H9 (cell line): Measurements from ENCODE around the gene CCDC93. TPM values are rescaled to one million over a fixed set of nuclear protein-coding genes. Genes with fewer than 3 reads are reported as not detected.
A peak's percentile ranks its signal among the peaks of the same experiment; 100 is the strongest.

ENCODE experiments used
- DNase-seq: peaks from one replicate; pipeline ENCODE4 v3.0.0-alpha.2; 2017
- H2AFZ ChIP-seq: one replicate; pipeline ENCODE4 v1.6.1; 2013; ENCODE audit warnings: mild to moderate bottlenecking, low read length, control low read depth, moderate library complexity
- H2AK5ac ChIP-seq: 2 replicates; pipeline ENCODE4 v1.6.1; 2013; ENCODE audit warnings: low read length, control low read depth, mixed read lengths; ENCODE audit not compliant: insufficient read length
- H2BK120ac ChIP-seq: one replicate; pipeline ENCODE4 v1.6.1; 2013; ENCODE audit warnings: low read depth, mild to moderate bottlenecking, low read length, control low read depth, inconsistent platforms; ENCODE audit not compliant: poor library complexity, severe bottlenecking
- H2BK12ac ChIP-seq: 2 replicates; pipeline ENCODE4 v1.6.1; 2013; ENCODE audit warnings: low read length, control low read depth, mixed read lengths, low read depth; ENCODE audit not compliant: insufficient read length
- H2BK15ac ChIP-seq: 2 replicates; pipeline ENCODE4 v1.6.1; 2013; ENCODE audit warnings: low read depth, low read length, control low read depth
- H2BK20ac ChIP-seq: one replicate; pipeline ENCODE4 v1.6.1; 2013; ENCODE audit warnings: low read depth, mild to moderate bottlenecking, low read length, control low read depth, inconsistent platforms; ENCODE audit not compliant: poor library complexity, severe bottlenecking
- H2BK5ac ChIP-seq: 2 replicates; pipeline ENCODE4 v1.6.1; 2013; ENCODE audit warnings: low read length, control low read depth, mixed read lengths; ENCODE audit not compliant: insufficient read length
- H3K14ac ChIP-seq: 2 replicates; pipeline ENCODE4 v1.6.1; 2013; ENCODE audit warnings: low read length, control low read depth; ENCODE audit not compliant: insufficient read depth
- H3K18ac ChIP-seq: 2 replicates; pipeline ENCODE4 v1.6.1; 2013; ENCODE audit warnings: low read depth, mild to moderate bottlenecking, mixed read lengths, low read length, control low read depth; ENCODE audit not compliant: insufficient read length
- H3K23ac ChIP-seq: 2 replicates; pipeline ENCODE4 v1.6.1; 2013; ENCODE audit warnings: low read length, control low read depth, mixed read lengths, low read depth; ENCODE audit not compliant: insufficient read length
- H3K23me2 ChIP-seq: 2 replicates; pipeline ENCODE4 v1.6.1; 2013; ENCODE audit warnings: low read depth, mild to moderate bottlenecking, mixed read lengths, low read length, control low read depth; ENCODE audit not compliant: insufficient read length, poor library complexity, severe bottlenecking
- H3K27ac ChIP-seq: 2 replicates; pipeline ENCODE4 v1.5.1; 2013; ENCODE audit warnings: low read length, control low read depth, mixed read lengths, low read depth; ENCODE audit not compliant: insufficient read length
- H3K27me3 ChIP-seq: 2 replicates; pipeline ENCODE4 v1.6.1; 2013; ENCODE audit warnings: low read length, control low read depth, inconsistent platforms; ENCODE audit not compliant: insufficient read depth
- H3K4ac ChIP-seq: 2 replicates; pipeline ENCODE4 v1.6.1; 2013; ENCODE audit warnings: low read depth, mild to moderate bottlenecking, control low read depth, inconsistent platforms, low read length, moderate library complexity
- H3K4me1 ChIP-seq: 2 replicates; pipeline ENCODE4 v1.6.1; 2013; ENCODE audit warnings: low read length, control low read depth, inconsistent platforms; ENCODE audit not compliant: insufficient read depth
- H3K4me2 ChIP-seq: 2 replicates; pipeline ENCODE4 v1.6.1; 2013; ENCODE audit warnings: low read length, control low read depth, mixed read lengths; ENCODE audit not compliant: insufficient read length, insufficient read depth
- H3K56ac ChIP-seq: 2 replicates; pipeline ENCODE4 v1.6.1; 2013; ENCODE audit warnings: low read depth, mild to moderate bottlenecking, mixed read lengths, low read length, control low read depth; ENCODE audit not compliant: insufficient read length
- H3K79me1 ChIP-seq: 2 replicates; pipeline ENCODE4 v1.6.1; 2013; ENCODE audit warnings: low read depth, mild to moderate bottlenecking, moderate library complexity, low read length, control low read depth, inconsistent platforms; ENCODE audit not compliant: insufficient read depth, poor library complexity, severe bottlenecking
- H3K79me2 ChIP-seq: 2 replicates; pipeline ENCODE4 v1.6.1; 2013; ENCODE audit warnings: low read length, control low read depth, inconsistent platforms; ENCODE audit not compliant: insufficient read depth
- H3K9ac ChIP-seq: 2 replicates; pipeline ENCODE4 v1.6.1; 2013; ENCODE audit warnings: low read length, control low read depth, mixed read lengths; ENCODE audit not compliant: insufficient read length; ENCODE audit errors: extremely low read depth
- H3K9me3 ChIP-seq: one replicate; pipeline ENCODE4 v1.6.1; 2013; ENCODE audit warnings: low read depth, low read length, inconsistent platforms; ENCODE audit not compliant: control insufficient read depth
- H3T11ph ChIP-seq: one replicate; pipeline ENCODE4 v1.6.1; 2013; ENCODE audit warnings: mild to moderate bottlenecking, low read length, control low read depth, inconsistent platforms
- H4K20me1 ChIP-seq: one replicate; pipeline ENCODE4 v1.6.1; 2013; ENCODE audit not compliant: control insufficient read depth, insufficient read length, insufficient read depth
- H4K5ac ChIP-seq: 2 replicates; pipeline ENCODE4 v1.6.1; 2013; ENCODE audit warnings: low read depth, mild to moderate bottlenecking, mixed read lengths, low read length, control low read depth; ENCODE audit not compliant: insufficient read length
- H4K8ac ChIP-seq: replicated peaks from 2 replicates; pipeline ENCODE4 v1.6.1; 2013; ENCODE audit warnings: low read length, control low read depth, mixed read lengths, low read depth; ENCODE audit not compliant: insufficient read length
- H4K91ac ChIP-seq: 2 replicates; pipeline ENCODE4 v1.6.1; 2013; ENCODE audit warnings: low read depth, mild to moderate bottlenecking, moderate library complexity, mixed read lengths, low read length, control low read depth; ENCODE audit not compliant: insufficient read length
- H3K27ac Mint-ChIP-seq, 3 experiments: 2 replicates in 2 of 3; 3 replicates in 1 of 3; pipeline ENCODE4 v1.8.0; 2020 to 2021; ENCODE audit warnings: mixed read lengths in 3 of 3, mild to moderate bottlenecking in 1 of 3, moderate library complexity in 1 of 3
- H3K27me3 Mint-ChIP-seq: 2 replicates; pipeline ENCODE4 v1.8.0; 2021; ENCODE audit warnings: low read depth, mild to moderate bottlenecking, moderate library complexity, mixed read lengths
- H3K36me3 Mint-ChIP-seq, 3 experiments: 2 replicates in 2 of 3; 3 replicates in 1 of 3; pipeline ENCODE4 v1.8.0; 2020 to 2021; ENCODE audit warnings: low read depth in 3 of 3, mixed read lengths in 3 of 3; ENCODE audit not compliant: insufficient read depth in 1 of 3
- H3K4me1 Mint-ChIP-seq, 2 experiments: 2 replicates each; pipeline ENCODE4 v1.8.0; 2020; ENCODE audit warnings: mixed read lengths in 2 of 2
- H3K4me3 Mint-ChIP-seq, 2 experiments: 2 replicates in 1 of 2; 3 replicates in 1 of 2; pipeline ENCODE4 v1.8.0; 2020 to 2021; ENCODE audit warnings: mild to moderate bottlenecking in 2 of 2, mixed read lengths in 2 of 2, moderate library complexity in 1 of 2
- H3K9me3 Mint-ChIP-seq, 2 experiments: 2 replicates in 1 of 2; 3 replicates in 1 of 2; pipeline ENCODE4 v1.8.0; 2020; ENCODE audit warnings: mild to moderate bottlenecking in 2 of 2, mixed read lengths in 2 of 2, moderate library complexity in 1 of 2
- WGBS: extraction: QIAGEN DNeasy Blood & Tissue Kit; methylation state at CpG from one replicate; pipeline ENCODE4 v1.1.7; 2013; ENCODE audit warnings: missing lambda C conversion rate, low lambda C conversion rate, mixed read lengths; ENCODE audit not compliant: insufficient read length; ENCODE audit errors: extremely low coverage; 5-methylcytosine and 5-hydroxymethylcytosine counted together
- total RNA-seq: library from RNA; stranded (reverse); gene quantifications from 2 replicates; pipeline ENCODE4 v1.2.1, GENCODE V29; 2021
- TF ChIP-seq, protein P1 (sequence below): fragments of 200-600 bp; sonication (generic); conservative IDR thresholded peaks from 3 replicates; pipeline ENCODE4 v1.8.0; 2021; ENCODE audit warnings: antibody characterized with exemption, mild to moderate bottlenecking

Gene CCDC93
- total RNA-seq, 1 experiment from 2014 or later: 16.4 TPM

DNA sequence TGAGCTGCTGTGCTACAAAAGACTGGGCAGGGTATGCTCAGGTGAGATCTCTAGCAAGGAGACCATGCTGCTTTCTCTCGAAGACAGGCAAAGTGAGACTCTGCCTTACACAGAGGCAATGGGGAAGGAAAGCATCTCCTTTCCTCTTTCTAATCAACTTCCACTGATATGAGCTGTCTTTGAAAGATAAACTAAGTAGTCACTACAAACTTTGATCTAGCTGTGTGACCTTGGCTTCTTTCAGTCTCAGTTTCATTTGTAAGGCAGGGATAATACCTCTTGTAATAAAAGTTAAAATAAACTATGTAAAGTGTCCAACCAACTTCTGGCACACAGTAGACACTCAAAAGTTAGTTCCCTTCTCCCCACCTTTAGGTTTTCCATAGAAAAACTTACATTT lies 7.5 kb downstream of the CCDC93 start:
- H3K27me3 ChIP-seq: no peaks in the 10 kb centered on the region
- H3K4ac ChIP-seq: no peak overlapping the region
- no peaks in the 10 kb centered on the region for H3K9me3 ChIP-seq
- no peaks in the 10 kb centered on the region for H3K23me2 ChIP-seq
- H2BK120ac ChIP-seq: no peak overlapping the region
- H2BK20ac ChIP-seq: no peak overlapping the region
- H3K9ac ChIP-seq: no peak overlapping the region
- no peak overlapping the region for H4K8ac ChIP-seq
- Mint-ChIP-seq H3K36me3 (peaks cover 9 to 38% (median 26%) of the 10 kb centered on the region in 3 experiments; a peak in 6 of 7 replicates), H3K4me1 (peaks cover 2 to 4% of the 10 kb centered on the region in 2 experiments; a peak in 3 of 4 replicates), H3K4me3 (no peak overlapping the region), H3K9me3 (no peaks in the 10 kb centered on the region), H3K27ac (peak overlapping the region in 1 of 3 experiments; percentile 8; a peak in 2 of 7 replicates), H3K27me3 (no peaks in the 10 kb centered on the region)
- no peak overlapping the region for H4K91ac ChIP-seq
- no peak overlapping the region for H3K23ac ChIP-seq
- WGBS: no CpG with 5 or more reads among the region's 1 CpG
- no peak overlapping the region for H3K14ac ChIP-seq
- H2BK5ac ChIP-seq: no peak overlapping the region
- no peak overlapping the region for H3K18ac ChIP-seq
- H3K79me1 ChIP-seq: no peaks in the 10 kb centered on the region
- no peak overlapping the region for H2BK15ac ChIP-seq
- no peak overlapping the region for H3K27ac ChIP-seq
- H4K5ac ChIP-seq: no peak overlapping the region
- H3K56ac ChIP-seq: no peak overlapping the region
- H3K79me2 ChIP-seq: 0 out of 2 replicates have a peak, but pooled peaks cover 4% of the 10 kb centered on the region
- no peak overlapping the region for H3K4me2 ChIP-seq
- TF ChIP-seq, protein P1, sequence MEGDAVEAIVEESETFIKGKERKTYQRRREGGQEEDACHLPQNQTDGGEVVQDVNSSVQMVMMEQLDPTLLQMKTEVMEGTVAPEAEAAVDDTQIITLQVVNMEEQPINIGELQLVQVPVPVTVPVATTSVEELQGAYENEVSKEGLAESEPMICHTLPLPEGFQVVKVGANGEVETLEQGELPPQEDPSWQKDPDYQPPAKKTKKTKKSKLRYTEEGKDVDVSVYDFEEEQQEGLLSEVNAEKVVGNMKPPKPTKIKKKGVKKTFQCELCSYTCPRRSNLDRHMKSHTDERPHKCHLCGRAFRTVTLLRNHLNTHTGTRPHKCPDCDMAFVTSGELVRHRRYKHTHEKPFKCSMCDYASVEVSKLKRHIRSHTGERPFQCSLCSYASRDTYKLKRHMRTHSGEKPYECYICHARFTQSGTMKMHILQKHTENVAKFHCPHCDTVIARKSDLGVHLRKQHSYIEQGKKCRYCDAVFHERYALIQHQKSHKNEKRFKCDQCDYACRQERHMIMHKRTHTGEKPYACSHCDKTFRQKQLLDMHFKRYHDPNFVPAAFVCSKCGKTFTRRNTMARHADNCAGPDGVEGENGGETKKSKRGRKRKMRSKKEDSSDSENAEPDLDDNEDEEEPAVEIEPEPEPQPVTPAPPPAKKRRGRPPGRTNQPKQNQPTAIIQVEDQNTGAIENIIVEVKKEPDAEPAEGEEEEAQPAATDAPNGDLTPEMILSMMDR: no peak
- H4K20me1 ChIP-seq: no peaks in the 10 kb centered on the region
- no peak overlapping the region for H3T11ph ChIP-seq
- no peaks in the 10 kb centered on the region for H3K4me1 ChIP-seq
- no peak for DNase-seq
- H2AK5ac ChIP-seq: no peak overlapping the region
- no peak overlapping the region for H2AFZ ChIP-seq
- H2BK12ac ChIP-seq: no peak overlapping the region
